C4-2B (cell line): ENCODE results near the gene DCPS.

ENCODE experiments used
- H3K27ac ChIP-seq: fragments of 450-650 bp; 2 replicates; pipeline ENCODE4 v1.5.1; 2017
- ZFX ChIP-seq: fragments of 450-650 bp; IDR thresholded peaks from 2 replicates; pipeline ENCODE4 v1.6.1; 2017
- TF ChIP-seq, protein P1 (sequence below): fragments of 450-650 bp; conservative IDR thresholded peaks from 2 replicates; pipeline ENCODE4 v1.5.1; 2017; ENCODE audit warnings: mild to moderate bottlenecking

Gene DCPS

DNA sequence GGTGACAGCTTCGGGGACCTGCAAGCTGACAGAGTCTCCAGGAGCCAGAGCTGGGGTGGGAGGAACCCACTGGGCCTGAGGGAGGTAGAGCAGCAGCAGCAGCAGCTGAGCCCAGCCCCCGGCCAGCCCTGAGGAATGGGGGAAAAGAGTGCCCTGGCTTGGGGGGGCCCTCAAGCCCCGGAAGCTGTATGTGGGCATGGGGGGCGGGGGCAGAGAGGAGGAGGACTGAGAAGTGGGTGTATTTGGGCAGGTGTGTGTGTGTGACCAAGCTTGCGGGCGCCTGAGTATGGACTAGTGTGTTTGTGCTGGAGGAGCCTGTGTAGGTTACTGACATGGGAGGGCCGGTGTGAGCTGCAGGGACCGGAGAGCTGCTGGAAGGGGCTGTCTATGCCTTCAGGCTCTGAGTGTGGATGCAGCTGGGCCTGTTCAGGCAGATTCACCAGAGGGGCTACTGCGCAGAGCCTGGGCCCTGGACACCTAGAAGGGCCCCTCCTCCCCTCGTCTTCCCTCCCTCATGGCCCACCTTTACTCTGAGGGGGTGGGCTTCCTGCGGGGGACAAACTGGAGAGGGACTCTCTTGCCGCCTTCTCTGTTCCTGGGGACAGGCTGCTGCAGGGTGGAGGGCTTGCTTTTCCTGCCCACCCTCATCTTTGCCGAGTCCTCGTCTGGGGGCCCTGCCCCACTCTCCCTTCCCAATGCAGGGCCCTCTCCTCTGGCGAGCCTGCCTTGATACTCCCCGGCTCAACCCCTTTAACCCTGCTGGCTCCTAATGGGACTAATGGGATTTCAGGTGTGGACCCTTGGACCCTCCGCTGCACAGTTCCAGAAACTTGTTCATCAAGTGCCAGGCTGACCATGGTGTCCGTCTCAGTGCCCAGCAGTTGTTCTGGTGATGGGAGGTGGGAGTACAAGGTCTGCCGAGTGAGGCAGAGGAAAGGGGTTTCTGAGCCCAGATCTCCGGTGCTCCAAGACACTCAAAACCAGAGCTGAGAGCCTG is 79.8 kb downstream of the DCPS start:
- peak overlapping the region; percentile 68 for H3K27ac ChIP-seq
- TF ChIP-seq ZFX = no peak
- TF ChIP-seq, protein P1, sequence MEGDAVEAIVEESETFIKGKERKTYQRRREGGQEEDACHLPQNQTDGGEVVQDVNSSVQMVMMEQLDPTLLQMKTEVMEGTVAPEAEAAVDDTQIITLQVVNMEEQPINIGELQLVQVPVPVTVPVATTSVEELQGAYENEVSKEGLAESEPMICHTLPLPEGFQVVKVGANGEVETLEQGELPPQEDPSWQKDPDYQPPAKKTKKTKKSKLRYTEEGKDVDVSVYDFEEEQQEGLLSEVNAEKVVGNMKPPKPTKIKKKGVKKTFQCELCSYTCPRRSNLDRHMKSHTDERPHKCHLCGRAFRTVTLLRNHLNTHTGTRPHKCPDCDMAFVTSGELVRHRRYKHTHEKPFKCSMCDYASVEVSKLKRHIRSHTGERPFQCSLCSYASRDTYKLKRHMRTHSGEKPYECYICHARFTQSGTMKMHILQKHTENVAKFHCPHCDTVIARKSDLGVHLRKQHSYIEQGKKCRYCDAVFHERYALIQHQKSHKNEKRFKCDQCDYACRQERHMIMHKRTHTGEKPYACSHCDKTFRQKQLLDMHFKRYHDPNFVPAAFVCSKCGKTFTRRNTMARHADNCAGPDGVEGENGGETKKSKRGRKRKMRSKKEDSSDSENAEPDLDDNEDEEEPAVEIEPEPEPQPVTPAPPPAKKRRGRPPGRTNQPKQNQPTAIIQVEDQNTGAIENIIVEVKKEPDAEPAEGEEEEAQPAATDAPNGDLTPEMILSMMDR = no peak

DNA sequence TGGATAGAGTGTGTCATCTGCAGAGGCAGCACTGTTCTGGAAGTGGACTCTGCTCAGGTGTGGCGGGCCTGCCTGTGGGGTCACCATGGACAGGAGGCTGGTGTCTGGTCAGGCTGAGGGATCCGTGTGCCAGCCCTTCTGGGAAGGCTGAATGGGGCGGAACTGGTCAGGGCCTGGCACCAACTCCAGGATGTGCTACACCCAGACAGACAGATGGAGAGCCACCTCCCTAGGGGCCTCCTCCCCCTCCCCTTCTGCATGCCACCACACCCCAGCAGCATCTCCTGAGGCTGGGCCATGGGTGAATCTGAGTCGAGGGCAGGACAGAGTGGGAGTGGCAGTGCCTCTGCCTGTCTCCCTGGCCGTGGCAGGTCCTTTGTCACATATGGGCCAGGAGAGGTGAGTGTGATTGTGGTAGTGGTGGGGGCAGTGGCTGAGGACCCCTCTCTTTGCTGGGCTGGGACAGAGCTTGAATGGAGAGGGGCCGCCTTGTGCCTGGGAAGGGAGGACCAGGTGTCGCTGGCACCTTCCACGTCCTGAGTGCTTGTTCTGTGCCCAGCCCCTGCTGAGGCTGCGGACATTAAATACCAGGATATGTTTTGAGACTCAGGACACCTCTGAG is 80.7 kb downstream of the DCPS start:
- TF ChIP-seq ZFX = no peak
- TF ChIP-seq, protein P1 = no peak

DNA sequence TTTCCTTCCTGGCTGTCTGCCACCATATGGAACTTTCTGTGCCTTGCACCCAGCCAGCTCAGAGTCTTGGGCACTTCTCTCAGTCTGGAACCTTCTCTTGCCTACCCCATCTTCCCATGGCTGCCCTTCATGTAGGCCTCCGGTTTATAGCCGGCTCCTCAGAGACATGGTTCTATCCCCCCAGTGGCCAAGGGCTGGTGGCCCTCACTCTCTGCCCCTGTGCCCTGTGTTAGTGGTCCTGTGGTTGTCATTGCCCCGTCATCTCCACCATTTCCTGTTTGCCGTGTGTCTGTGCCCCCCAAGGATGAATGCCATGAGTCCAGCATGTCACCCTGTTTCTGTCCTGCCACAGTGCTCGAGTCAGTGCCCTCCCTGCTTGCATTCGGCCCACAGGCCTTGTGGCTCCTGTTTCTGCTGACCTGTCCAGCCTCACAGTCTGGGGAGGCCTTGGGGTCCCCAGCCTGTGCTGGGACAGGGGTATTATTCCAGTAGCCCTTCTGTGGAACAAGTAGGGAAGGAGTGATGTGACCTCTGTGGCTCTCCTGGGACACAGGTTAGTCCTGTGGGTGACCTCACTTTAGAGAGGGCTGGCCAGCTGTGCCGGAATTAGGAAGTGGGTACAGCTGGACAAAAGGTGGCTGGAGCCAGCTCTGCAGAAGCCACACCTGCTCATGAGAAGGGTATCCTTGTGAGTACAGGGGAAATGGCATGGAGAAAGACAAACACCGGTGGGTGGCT is 82.3 kb downstream of the DCPS start:
- H3K27ac ChIP-seq = peak overlapping the region; percentile 68
- TF ChIP-seq, protein P1 = no peak
- TF ChIP-seq ZFX = no peak

More for the DNA sequence above, 80.7 kb downstream of the DCPS start:
- peak overlapping the region; percentile 68 for H3K27ac ChIP-seq

DNA sequence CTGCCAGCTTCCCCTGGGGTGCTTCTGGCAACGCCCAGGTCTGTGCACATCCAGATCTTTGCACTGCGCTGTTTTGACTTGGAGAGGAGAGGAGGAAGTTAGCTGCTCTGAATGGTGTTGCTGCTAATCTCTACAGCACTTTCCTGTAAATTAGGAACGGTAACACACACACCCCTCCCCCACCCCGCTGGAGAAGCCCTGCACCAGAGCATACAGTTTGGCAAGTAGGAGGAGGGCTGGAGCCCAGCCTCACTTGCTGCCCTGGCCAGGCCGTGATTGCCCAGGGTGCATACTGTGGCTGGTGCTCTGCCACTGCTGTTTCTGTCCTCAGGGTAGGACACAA is 82.8 kb downstream of the DCPS start:
- H3K27ac ChIP-seq = peak overlapping the region; percentile 68

DNA sequence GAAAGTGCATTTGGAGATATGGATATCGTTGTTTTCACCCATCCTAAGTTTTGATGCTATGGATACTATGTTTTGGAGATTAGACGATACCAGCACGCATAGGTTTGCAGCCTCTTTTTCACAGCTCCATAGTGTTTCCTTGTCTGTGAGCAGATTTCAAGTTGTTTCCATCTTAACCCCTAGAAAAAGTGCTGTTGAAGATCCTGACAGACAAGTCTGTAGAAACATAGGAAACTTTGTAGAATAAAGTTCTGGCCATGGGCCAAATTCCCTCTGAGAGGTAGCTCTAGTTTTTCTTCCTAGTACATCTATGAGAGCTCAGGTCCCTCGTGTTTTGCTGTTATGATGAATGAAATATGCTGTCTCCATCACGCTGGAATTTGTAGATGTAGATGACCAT is 84.0 kb downstream of the DCPS start:
- H3K27ac ChIP-seq = no peak overlapping the region; the same call in 1 of the 2 replicates
- TF ChIP-seq ZFX = no peak

DNA sequence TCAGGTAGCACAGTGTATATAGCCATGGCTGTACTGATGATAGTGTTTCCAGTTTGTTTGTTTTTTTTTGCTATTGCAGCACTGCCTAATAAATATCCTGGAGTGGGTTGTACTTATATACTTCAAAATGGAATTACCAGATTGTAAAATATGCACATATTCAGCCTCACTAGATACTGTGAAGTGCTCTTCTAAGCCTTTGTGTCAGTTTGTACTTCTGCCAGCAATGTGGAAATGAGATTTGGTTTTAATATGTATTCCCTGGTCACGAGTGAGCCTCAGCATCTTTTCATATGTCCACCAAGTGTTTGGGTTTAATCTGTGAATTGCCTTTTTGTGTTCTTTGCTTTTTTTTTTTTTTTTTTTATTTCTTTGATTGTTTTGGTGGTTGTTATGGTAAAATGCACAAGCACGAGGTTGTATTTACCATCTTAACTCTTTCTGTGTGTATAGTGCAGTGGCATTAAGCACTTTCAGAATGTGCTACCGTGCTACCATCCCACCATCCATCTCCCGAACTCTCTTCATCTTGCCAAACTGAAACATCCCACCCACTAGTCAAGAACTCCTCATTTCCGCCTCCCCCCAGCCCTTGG is 86.5 kb downstream of the DCPS start:
- TF ChIP-seq, protein P1 = no peak
- no peak for TF ChIP-seq ZFX
- no peak overlapping the region for H3K27ac ChIP-seq

DNA sequence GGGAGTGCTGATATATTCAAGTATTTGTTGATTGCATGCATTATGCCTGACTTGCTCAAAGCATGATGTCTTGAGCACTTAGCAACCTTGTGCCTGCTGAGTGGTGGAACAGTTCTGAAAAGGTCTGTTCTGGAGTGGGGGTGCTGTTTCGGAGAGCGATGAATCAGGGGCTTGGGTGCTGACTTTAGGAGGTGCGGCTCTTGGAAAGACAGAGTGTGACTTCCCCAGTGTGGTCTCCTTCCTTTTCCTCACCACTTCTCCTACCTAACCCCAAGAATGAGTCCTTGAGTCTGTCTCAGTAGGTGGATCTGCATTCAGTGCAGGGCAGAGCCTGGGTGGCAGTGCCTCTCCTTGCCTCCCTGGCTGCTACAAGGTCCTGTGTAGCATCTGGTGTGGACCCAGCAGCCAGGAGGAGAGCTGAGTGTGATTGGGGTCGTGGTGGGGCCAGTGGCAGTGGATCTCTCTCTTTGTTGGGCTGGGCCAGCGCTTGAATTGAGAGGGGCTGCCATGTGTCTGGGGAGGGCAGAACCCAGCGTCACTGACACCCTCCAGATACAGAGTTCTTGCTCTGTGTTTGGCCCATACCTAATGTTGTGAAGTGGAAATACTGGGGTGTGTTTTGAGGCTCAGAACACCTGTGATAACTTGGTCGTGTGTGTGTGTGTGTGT is 87.6 kb downstream of the DCPS start:
- no peak overlapping the region for H3K27ac ChIP-seq
- no peak for TF ChIP-seq ZFX
- TF ChIP-seq, protein P1 = no peak
